ENCODE measurements around the gene MAN2A2. TPM values are rescaled to one million over a fixed set of nuclear protein-coding genes. Genes with fewer than 3 reads are reported as not detected.

The MAN2A2 gene
- total RNA-seq, 1 donor from 2014 or later: 73.3 TPM

DNA sequence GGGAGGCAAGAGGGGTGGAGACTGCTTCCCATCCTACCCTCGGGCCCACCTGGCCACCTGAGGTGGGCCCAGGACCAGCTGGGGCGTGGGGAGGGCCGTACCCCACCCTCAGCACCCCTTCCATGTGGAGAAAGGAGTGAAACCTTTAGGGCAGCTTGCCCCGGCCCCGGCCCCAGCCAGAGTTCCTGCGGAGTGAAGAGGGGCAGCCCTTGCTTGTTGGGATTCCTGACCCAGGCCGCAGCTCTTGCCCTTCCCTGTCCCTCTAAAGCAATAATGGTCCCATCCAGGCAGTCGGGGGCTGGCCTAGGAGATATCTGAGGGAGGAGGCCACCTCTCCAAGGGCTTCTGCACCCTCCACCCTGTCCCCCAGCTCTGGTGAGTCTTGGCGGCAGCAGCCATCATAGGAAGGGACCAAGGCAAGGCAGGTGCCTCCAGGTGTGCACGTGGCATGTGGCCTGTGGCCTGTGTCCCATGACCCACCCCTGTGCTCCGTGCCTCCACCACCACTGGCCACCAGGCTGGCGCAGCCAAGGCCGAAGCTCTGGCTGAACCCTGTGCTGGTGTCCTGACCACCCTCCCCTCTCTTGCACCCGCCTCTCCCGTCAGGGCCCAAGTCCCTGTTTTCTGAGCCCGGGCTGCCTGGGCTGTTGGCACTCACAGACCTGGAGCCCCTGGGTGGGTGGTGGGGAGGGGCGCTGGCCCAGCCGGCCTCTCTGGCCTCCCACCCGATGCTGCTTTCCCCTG is 21.0 kb upstream of the MAN2A2 start:
- intact Hi-C loops (cut with DNase I): loop anchor here (10.0 kb wide), 1 partner anchor 387 kb away; no protein-coding TSS in a partner anchor
- no peak for DNase-seq (ENCODE audit: low spot score)

GRCh38 chr15:90882781-90883525 is 20.1 kb upstream of the MAN2A2 start:
- no peak for DNase-seq (ENCODE audit: low spot score)
- intact Hi-C loops (cut with DNase I): loop anchor here (10.0 kb wide), 1 partner anchor 388 kb away; no protein-coding TSS in a partner anchor

- intact Hi-C loops (cut with DNase I): loop anchor here (10.0 kb wide), 1 partner anchor 389 kb away; no protein-coding TSS in a partner anchor
- no peak for DNase-seq (ENCODE audit: low spot score)
Observed at GRCh38 chr15:90883526-90883975, 19.6 kb upstream of the MAN2A2 start.

GRCh38 chr15:90883976-90884718 is 19.0 kb upstream of the MAN2A2 start, which contains the start of gene FES:
TSS of gene FES (plus strand) at chr15:90884504. CDS start at chr15:90885046, 542 bp downstream.
- peak; percentile 94 for DNase-seq (ENCODE audit: low spot score)
- intact Hi-C loops (cut with DNase I): loop anchor here (1.0 to 10.0 kb wide), 2 partner anchors 14 to 389 kb away; no protein-coding TSS in a partner anchor

DNA sequence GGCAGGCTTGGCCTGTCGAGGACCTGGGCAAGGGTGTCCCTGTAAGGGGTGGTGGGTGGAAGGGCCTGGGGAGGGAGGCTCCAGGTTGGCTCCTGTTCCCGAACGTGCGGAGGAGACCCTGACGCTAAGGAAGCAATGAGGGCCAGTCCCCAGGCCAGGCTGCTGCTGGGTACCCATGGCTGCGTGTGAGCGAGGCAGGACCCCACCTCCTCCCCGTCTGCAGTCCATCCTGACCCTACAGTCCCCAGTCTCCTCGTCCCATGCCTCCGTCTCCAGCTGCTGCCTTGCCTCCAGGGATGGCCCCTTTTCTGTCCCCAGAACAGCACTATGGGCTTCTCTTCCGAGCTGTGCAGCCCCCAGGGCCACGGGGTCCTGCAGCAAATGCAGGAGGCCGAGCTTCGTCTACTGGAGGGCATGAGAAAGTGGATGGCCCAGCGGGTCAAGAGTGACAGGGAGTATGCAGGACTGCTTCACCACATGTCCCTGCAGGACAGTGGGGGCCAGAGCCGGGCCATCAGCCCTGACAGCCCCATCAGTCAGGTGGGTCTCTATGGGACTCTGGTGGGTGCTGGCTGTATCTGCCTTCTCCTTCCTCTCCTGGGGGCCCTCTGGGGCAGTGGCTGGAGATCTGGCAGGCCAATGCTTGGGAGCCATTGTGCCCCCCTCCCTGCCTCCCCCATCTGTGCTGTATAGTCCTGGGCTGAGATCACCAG is 18.2 kb upstream of the MAN2A2 start:
- intact Hi-C loops (cut with DNase I): loop anchor here (1.0 to 10.0 kb wide), 4 partner anchors 15 to 563 kb away; partner anchors contain the start of gene BLM
- DNase-seq (ENCODE audit: low spot score): no peak

- DNase-seq (ENCODE audit: low spot score): peak; percentile 92
- intact Hi-C loops (cut with DNase I): loop anchor here (1.0 to 10.0 kb wide), 4 partner anchors 168 to 563 kb away; partner anchors contain the start of gene BLM
Observed at GRCh38 chr15:90885432-90886290, 17.4 kb upstream of the MAN2A2 start.

- DNase-seq (ENCODE audit: low spot score): no peak
- intact Hi-C loops (cut with DNase I): loop anchor here (1.0 to 10.0 kb wide), 4 partner anchors 169 to 564 kb away; partner anchors contain the start of gene BLM
Observed at GRCh38 chr15:90886291-90886614, 16.8 kb upstream of the MAN2A2 start.

GRCh38 chr15:90887037-90887481 is 16.0 kb upstream of the MAN2A2 start:
- no peak for DNase-seq (ENCODE audit: low spot score)
- intact Hi-C loops (cut with DNase I): loop anchor here (5.0 to 10.0 kb wide), 3 partner anchors 170 to 565 kb away; partner anchors contain the start of gene BLM

GRCh38 chr15:90889313-90889730 is 13.8 kb upstream of the MAN2A2 start:
- no peak for DNase-seq (ENCODE audit: low spot score)
- intact Hi-C loops (cut with DNase I): loop anchor here (5.0 to 10.0 kb wide), 3 partner anchors 172 to 567 kb away; partner anchors contain the start of gene BLM

DNA sequence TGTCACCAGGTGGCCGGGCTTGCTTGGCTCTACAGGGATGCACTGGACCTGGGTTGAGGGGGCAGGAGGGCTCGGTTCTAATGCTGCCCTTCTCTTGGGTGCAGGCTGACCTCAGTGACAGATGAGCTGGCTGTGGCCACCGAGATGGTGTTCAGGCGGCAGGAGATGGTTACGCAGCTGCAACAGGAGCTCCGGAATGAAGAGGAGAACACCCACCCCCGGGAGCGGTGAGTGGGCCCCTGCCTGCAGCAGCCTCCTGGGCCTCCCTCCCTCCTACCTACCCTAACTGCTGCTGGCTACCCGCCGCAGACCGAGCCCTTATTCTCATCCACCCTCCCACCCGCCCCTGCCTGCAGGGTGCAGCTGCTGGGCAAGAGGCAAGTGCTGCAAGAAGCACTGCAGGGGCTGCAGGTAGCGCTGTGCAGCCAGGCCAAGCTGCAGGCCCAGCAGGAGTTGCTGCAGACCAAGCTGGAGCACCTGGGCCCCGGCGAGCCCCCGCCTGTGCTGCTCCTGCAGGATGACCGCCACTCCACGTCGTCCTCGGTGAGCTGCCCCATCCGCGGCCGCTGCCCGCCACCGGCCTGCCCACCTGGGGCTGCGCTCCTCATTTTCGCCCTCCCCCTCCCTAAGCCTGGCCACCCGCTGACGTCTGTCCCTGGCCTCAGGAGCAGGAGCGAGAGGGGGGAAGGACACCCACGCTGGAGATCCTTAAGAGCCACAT is 13.2 kb upstream of the MAN2A2 start:
- DNase-seq (ENCODE audit: low spot score): no peak
- intact Hi-C loops (cut with DNase I): loop anchor here (5.0 to 10.0 kb wide), 3 partner anchors 173 to 568 kb away; partner anchors contain the start of gene BLM

- DNase-seq (ENCODE audit: low spot score): no peak
- intact Hi-C loops (cut with DNase I): no loop called here
Observed at GRCh38 chr15:90890839-90891238, 12.3 kb upstream of the MAN2A2 start.

DNA sequence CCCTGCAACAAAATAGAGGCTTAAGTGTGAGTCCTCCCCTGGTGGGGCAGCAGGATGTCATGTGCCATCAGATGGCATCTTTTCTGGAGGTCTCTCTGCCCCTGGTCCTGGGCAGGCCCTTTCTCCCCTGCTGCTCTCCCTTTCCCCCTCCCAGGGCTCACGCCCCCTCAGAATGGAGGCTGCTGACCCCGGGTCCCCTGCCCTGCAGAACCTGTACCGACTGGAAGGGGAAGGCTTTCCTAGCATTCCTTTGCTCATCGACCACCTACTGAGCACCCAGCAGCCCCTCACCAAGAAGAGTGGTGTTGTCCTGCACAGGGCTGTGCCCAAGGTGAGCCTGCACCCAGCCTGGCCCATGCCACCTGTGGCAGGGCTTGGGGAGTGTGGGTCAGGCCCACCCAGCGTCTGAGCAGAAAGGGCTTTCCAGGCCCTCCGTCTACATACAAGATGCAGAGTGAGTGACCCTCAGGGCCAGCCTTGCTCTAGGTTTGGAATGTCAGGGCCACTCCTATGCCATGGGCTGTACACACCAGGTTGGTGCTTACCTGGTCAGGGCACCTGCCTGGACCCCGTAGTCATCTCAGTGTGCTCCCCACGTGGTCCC is 11.7 kb upstream of the MAN2A2 start:
- intact Hi-C loops (cut with DNase I): no loop called here
- DNase-seq (ENCODE audit: low spot score): no peak

DNA sequence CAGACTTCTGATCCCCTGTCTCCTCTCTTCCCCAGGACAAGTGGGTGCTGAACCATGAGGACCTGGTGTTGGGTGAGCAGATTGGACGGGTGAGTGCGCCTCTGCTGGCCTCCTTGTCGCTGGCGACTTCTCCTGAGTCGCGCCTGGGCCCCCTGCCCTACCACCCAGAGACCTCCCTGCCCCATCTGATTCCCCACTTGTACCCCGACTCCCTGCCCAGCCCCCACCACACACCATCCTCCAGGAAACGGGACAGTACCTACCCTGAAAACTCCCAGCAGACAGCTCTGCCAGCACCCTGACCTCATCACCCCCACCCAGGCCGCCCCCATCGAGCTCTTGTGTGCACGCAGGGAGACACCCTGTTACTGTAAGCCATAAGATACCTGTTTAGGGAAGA is 11.1 kb upstream of the MAN2A2 start:
- no peak for DNase-seq (ENCODE audit: low spot score)
- intact Hi-C loops (cut with DNase I): no loop called here

DNA sequence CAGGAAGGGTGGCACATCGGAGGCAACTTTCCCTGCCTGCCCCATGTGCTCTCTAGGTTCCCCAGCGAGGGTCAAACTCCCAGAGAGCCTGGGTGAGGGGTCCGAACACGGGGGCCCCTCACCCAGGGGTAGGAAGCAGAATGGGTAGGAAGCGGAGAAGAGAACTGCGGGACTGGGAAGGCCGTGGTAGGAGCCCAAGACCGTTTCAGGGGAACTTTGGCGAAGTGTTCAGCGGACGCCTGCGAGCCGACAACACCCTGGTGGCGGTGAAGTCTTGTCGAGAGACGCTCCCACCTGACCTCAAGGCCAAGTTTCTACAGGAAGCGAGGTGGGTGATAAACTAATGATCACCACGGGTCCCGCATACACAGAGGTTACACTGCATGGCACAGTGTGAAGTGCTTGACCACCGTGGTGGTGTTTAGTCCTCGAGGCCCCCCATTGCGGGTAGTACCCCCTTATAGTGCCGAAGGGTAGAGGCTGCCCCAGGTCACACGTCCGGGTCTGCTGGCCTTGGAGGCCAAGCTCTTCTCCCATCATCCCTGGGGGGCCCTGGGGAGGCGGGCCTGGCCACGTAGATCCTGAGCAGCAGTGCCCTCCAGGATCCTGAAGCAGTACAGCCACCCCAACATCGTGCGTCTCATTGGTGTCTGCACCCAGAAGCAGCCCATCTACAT is 10.5 kb upstream of the MAN2A2 start:
- intact Hi-C loops (cut with DNase I): no loop called here
- DNase-seq (ENCODE audit: low spot score): no peak

GRCh38 chr15:90893175-90894090 is 9.7 kb upstream of the MAN2A2 start:
- DNase-seq (ENCODE audit: low spot score): no peak
- intact Hi-C loops (cut with DNase I): no loop called here
